Measurements from ENCODE around the gene ADAM10. TPM values are rescaled to one million over a fixed set of nuclear protein-coding genes. Genes with fewer than 3 reads are reported as not detected.

The ADAM10 gene
- total RNA-seq, 1 experiment from 2014 or later = 159 TPM

- no peak for DNase-seq
- Histone ChIP-seq H3K79me2 (ENCODE audit: insufficient read depth, low read length) (no peaks in the 10 kb centered on the region), H3K56ac (ENCODE audit: insufficient read length, low read depth, low read length) (no peak overlapping the region), H3K4me1 (ENCODE audit: insufficient read depth, low read length) (no peaks in the 10 kb centered on the region), H2AFZ (ENCODE audit: low read length) (no peak overlapping the region), H2BK15ac (ENCODE audit: low read depth, low read length) (no peak overlapping the region), H3K4me2 (ENCODE audit: insufficient read depth, insufficient read length, low read length) (no peak overlapping the region), H4K8ac (replicated peaks; ENCODE audit: insufficient read length, low read depth, low read length) (no peak overlapping the region), H3K23me2 (ENCODE audit: insufficient read length, low read depth, low read length, poor library complexity, severe bottlenecking) (no peaks in the 10 kb centered on the region), H3K27ac (ENCODE audit: insufficient read length, low read depth, low read length) (no peak overlapping the region), H2BK5ac (ENCODE audit: insufficient read length, low read length) (no peak overlapping the region), H2BK20ac (ENCODE audit: low read depth, low read length, poor library complexity, severe bottlenecking) (no peak overlapping the region), H2BK120ac (ENCODE audit: low read depth, low read length, poor library complexity, severe bottlenecking) (no peak overlapping the region), H4K20me1 (ENCODE audit: control insufficient read depth, insufficient read depth, insufficient read length) (no peaks in the 10 kb centered on the region), H3K9me3 (ENCODE audit: control insufficient read depth, low read depth, low read length) (no peaks in the 10 kb centered on the region), H3K18ac (ENCODE audit: insufficient read length, low read depth, low read length) (no peak overlapping the region), H3K23ac (ENCODE audit: insufficient read length, low read depth, low read length) (no peak overlapping the region), H3K27me3 (ENCODE audit: insufficient read depth, low read length) (no peaks in the 10 kb centered on the region), H2AK5ac (ENCODE audit: insufficient read length, low read length) (no peak overlapping the region), H3K14ac (ENCODE audit: insufficient read depth, low read length) (no peak overlapping the region), H3K9ac (ENCODE audit: extremely low read depth, insufficient read length, low read length) (no peak overlapping the region), H3K4ac (ENCODE audit: low read depth, low read length) (no peak overlapping the region), H3T11ph (ENCODE audit: low read length) (no peak overlapping the region), H3K79me1 (ENCODE audit: insufficient read depth, low read depth, low read length, poor library complexity, severe bottlenecking) (no peaks in the 10 kb centered on the region), H4K91ac (ENCODE audit: insufficient read length, low read depth, low read length) (no peak overlapping the region), H2BK12ac (ENCODE audit: insufficient read length, low read depth, low read length) (no peak overlapping the region), H4K5ac (ENCODE audit: insufficient read length, low read depth, low read length) (no peak overlapping the region)
- no CpG with 5 or more reads among the region's 2 CpGs for WGBS (ENCODE audit: extremely low coverage, insufficient read length, low lambda C conversion rate)
- Mint-ChIP-seq H3K9me3 (no peaks in the 10 kb centered on the region; a peak in 1 of 5 replicates), H3K27me3 (ENCODE audit: low read depth) (no peaks in the 10 kb centered on the region), H3K27ac (no peak overlapping the region), H3K4me3 (no peak overlapping the region), H3K4me1 (peaks cover 0 to 6% of the 10 kb centered on the region in 2 experiments; a peak in 2 of 4 replicates), H3K36me3 (ENCODE audit: insufficient read depth in 1 of 3, low read depth in 3 of 3) (no peaks in the 10 kb centered on the region; a peak in 1 of 7 replicates)
- no peak for TF ChIP-seq CTCF (conservative IDR thresholded peaks at IDR 0.05)
Measured at GRCh38 chr15:58568157-58568571, 181.3 kb downstream of the ADAM10 start.

Measured in H9 (cell line).